Keratinocyte (primary cell): ENCODE measurements around the gene CNOT8.

Experiments
- CTCF ChIP-seq, 3 experiments: IDR thresholded peaks in 1 of 3; conservative IDR thresholded peaks in 1 of 3; optimal IDR thresholded peaks in 1 of 3; 2 replicates in 2 of 3; 3 replicates in 1 of 3; pipeline versions ENCODE3 to v1.5.1; 2011; ENCODE audit warnings: low read length in 3 of 3, mild to moderate bottlenecking in 3 of 3, moderate library complexity in 2 of 3, control low read depth in 1 of 3, inconsistent platforms in 1 of 3; ENCODE audit not compliant: insufficient read depth in 2 of 3; ENCODE audit errors: extremely low read depth in 1 of 3
- EZH2 ChIP-seq: IDR thresholded peaks from one replicate; pipeline ENCODE4 v1.6.1; 2012; ENCODE audit warnings: inconsistent platforms, mild to moderate bottlenecking, low read length, moderate library complexity

- TF ChIP-seq CTCF (optimal IDR thresholded peaks at IDR 0.05 in 1 of 3, IDR thresholded peaks at IDR 0.05 in 1 of 3, conservative IDR thresholded peaks at IDR 0.05 in 1 of 3; ENCODE audit: extremely low read depth in 1 of 3, insufficient read depth in 2 of 3, low read length in 3 of 3) = no peak
- TF ChIP-seq EZH2 = no peak
Measured at GRCh38 chr5:154849791-154850201, 8.6 kb upstream of the CNOT8 start.
